Cortex of kidney (tissue), 1 donor: ENCODE results near the gene PRSS22.

Experiments
- DNase-seq: peaks from one replicate; lab custom pipeline; 2025; lab: John Stamatoyannopoulos, UW

The PRSS22 gene

GRCh38 chr16:2852731-2853507 lies 5.1 kb downstream of the PRSS22 start:
- DNase-seq: no peak

- DNase-seq: no peak
These were observed 5.8 kb downstream of the PRSS22 start for GRCh38 chr16:2852003-2852730.

- no peak for DNase-seq
These were observed 8.8 kb downstream of the PRSS22 start for GRCh38 chr16:2848933-2849725.

- no peak for DNase-seq
These were observed 11.3 kb downstream of the PRSS22 start for GRCh38 chr16:2846511-2847310.

GRCh38 chr16:2845116-2845515 lies 12.9 kb downstream of the PRSS22 start:
- no peak for DNase-seq

- DNase-seq: no peak
These were observed 14.4 kb downstream of the PRSS22 start for GRCh38 chr16:2843526-2843925.

GRCh38 chr16:2842340-2843000 lies 15.5 kb downstream of the PRSS22 start:
- no peak for DNase-seq

- no peak for DNase-seq
These were observed 16.2 kb downstream of the PRSS22 start for GRCh38 chr16:2841606-2842339.

GRCh38 chr16:2840914-2841313 lies 17.1 kb downstream of the PRSS22 start:
- DNase-seq: no peak

GRCh38 chr16:2839650-2840450 lies 18.1 kb downstream of the PRSS22 start:
- no peak for DNase-seq

- DNase-seq: no peak
These were observed 19.0 kb downstream of the PRSS22 start for GRCh38 chr16:2838928-2839327.

- DNase-seq: no peak
These were observed 21.1 kb downstream of the PRSS22 start for GRCh38 chr16:2836646-2837508.

GRCh38 chr16:2835638-2836493 lies 22.1 kb downstream of the PRSS22 start:
- DNase-seq: no peak

- no peak for DNase-seq
These were observed 23.0 kb downstream of the PRSS22 start for GRCh38 chr16:2834968-2835367.

- DNase-seq: no peak
These were observed 24.2 kb downstream of the PRSS22 start for GRCh38 chr16:2833776-2834175.

- no peak for DNase-seq
These were observed 26.8 kb downstream of the PRSS22 start for GRCh38 chr16:2831203-2831602.

GRCh38 chr16:2830355-2830695 lies 27.6 kb downstream of the PRSS22 start:
- DNase-seq: no peak
